WTC11 (cell line): ENCODE measurements around the gene VTI1B. TPM values are rescaled to one million over a fixed set of nuclear protein-coding genes. Genes with fewer than 3 reads are reported as not detected.
A peak's percentile ranks its signal among the peaks of the same experiment; 100 is the strongest.
"Not testable (repeated sequence)": the region's sequence is repeated elsewhere in the genome, so short reads cannot be mapped to it uniquely, and the experiment has no call there.

Source experiments
- ATAC-seq: fragments of 200-7000 bp; cut with Tn5 transposase; 2 replicates; pipeline ENCODE4 v1.10.0; 2021; ENCODE audit warnings: mild to moderate bottlenecking, moderate library complexity
- CTCF ChIA-PET: fragments of 300-600 bp; sonication (Branson Sonifier 250); formaldehyde crosslinking; loops from one replicate; lab custom pipeline; 2021; ENCODE audit warnings: antibody characterized with exemption; lab: Charles Lee
- POLR2A ChIA-PET: fragments of 350-600 bp; sonication (Branson Sonifier 250); formaldehyde crosslinking; loops from one replicate; lab custom pipeline; 2021; ENCODE audit warnings: antibody characterized with exemption; lab: Charles Lee
- DNase-seq: peaks from one replicate; pipeline ENCODE4 v3.0.0; 2021; ENCODE audit warnings: low spot score
- H3K27ac Mint-ChIP-seq: 2 replicates; pipeline ENCODE4 v1.8.0; 2021; ENCODE audit warnings: mixed read lengths
- H3K27me3 Mint-ChIP-seq: 2 replicates; pipeline ENCODE4 v1.8.0; 2021; ENCODE audit warnings: low read depth, mild to moderate bottlenecking, moderate library complexity, mixed read lengths
- H3K36me3 Mint-ChIP-seq: 2 replicates; pipeline ENCODE4 v1.8.0; 2021; ENCODE audit warnings: mixed read lengths
- H3K4me1 Mint-ChIP-seq: 2 replicates; pipeline ENCODE4 v1.8.0; 2022; ENCODE audit warnings: mixed read lengths
- H3K4me3 Mint-ChIP-seq: 2 replicates; pipeline ENCODE4 v1.8.0; 2021; ENCODE audit warnings: mild to moderate bottlenecking, moderate library complexity, mixed read lengths
- H3K9me3 Mint-ChIP-seq: 2 replicates; pipeline ENCODE4 v1.8.0; 2021; ENCODE audit warnings: mixed read lengths
- AR ChIP-seq: fragments of 250-450 bp; sonication (Bioruptor Pico); IDR thresholded peaks from 2 replicates; pipeline ENCODE4 v1.9.0; 2021; ENCODE audit warnings: mild to moderate bottlenecking
- CDX4 ChIP-seq: fragments of 250-450 bp; sonication (Bioruptor Pico); IDR thresholded peaks from 2 replicates; pipeline ENCODE4 v1.9.0; 2021; ENCODE audit warnings: moderate library complexity, mild to moderate bottlenecking, inconsistent platforms, borderline replicate concordance
- E2F1 ChIP-seq: sonication (generic); formaldehyde crosslinking; IDR thresholded peaks from 2 replicates; pipeline ENCODE4 v1.8.0; 2022; ENCODE audit warnings: mild to moderate bottlenecking, missing genetic modification reagents
- E2F4 ChIP-seq: sonication (generic); formaldehyde crosslinking; IDR thresholded peaks from 2 replicates; pipeline ENCODE4 v1.8.1; 2022; ENCODE audit warnings: low read depth, mild to moderate bottlenecking, moderate library complexity, missing genetic modification reagents, borderline replicate concordance
- ELF4 ChIP-seq: sonication (generic); formaldehyde crosslinking; IDR thresholded peaks from 2 replicates; pipeline ENCODE4 v1.8.1; 2022; ENCODE audit warnings: low read depth, mild to moderate bottlenecking, moderate library complexity, missing genetic modification reagents
- GABPB1 ChIP-seq: sonication (generic); formaldehyde crosslinking; IDR thresholded peaks from 2 replicates; pipeline ENCODE4 v1.8.1; 2023; ENCODE audit warnings: mild to moderate bottlenecking, missing genetic modification reagents
- HMGXB4 ChIP-seq: sonication (generic); formaldehyde crosslinking; IDR thresholded peaks from 2 replicates; pipeline ENCODE4 v1.8.1; 2023; ENCODE audit warnings: mild to moderate bottlenecking, moderate library complexity, missing genetic modification reagents
- IRF1 ChIP-seq: sonication (generic); formaldehyde crosslinking; IDR thresholded peaks from 2 replicates; pipeline ENCODE4 v1.8.0; 2023; ENCODE audit warnings: missing genetic modification reagents
- JAZF1 ChIP-seq: fragments of 250-450 bp; sonication (Bioruptor Pico); IDR thresholded peaks from 2 replicates; pipeline ENCODE4 v1.9.0; 2021; ENCODE audit warnings: moderate library complexity, mild to moderate bottlenecking, inconsistent platforms
- KAT7 ChIP-seq: sonication (generic); formaldehyde crosslinking; IDR thresholded peaks from 2 replicates; pipeline ENCODE4 v1.8.1; 2023; ENCODE audit warnings: missing genetic modification reagents, mild to moderate bottlenecking, borderline replicate concordance
- NR3C1 ChIP-seq: sonication (generic); formaldehyde crosslinking; conservative IDR thresholded peaks from 2 replicates; pipeline ENCODE4 v1.8.1; 2023; ENCODE audit warnings: low read depth, mild to moderate bottlenecking, missing genetic modification reagents
- SP1 ChIP-seq: sonication (generic); formaldehyde crosslinking; conservative IDR thresholded peaks from 2 replicates; pipeline ENCODE4 v1.8.1; 2022; ENCODE audit warnings: missing genetic modification reagents
- ZBTB43 ChIP-seq: sonication (generic); formaldehyde crosslinking; IDR thresholded peaks from 2 replicates; pipeline ENCODE4 v1.8.1; 2023; ENCODE audit warnings: mild to moderate bottlenecking, missing genetic modification reagents
- ZNF121 ChIP-seq: sonication (generic); formaldehyde crosslinking; IDR thresholded peaks from 2 replicates; pipeline ENCODE4 v1.8.0; 2023; ENCODE audit warnings: missing genetic modification reagents
- total RNA-seq: library from RNA; stranded (reverse); gene quantifications from 3 replicates; pipeline ENCODE4 v1.2.3, GENCODE V29; 2021
- TF ChIP-seq, protein P1 (sequence below): sonication (generic); formaldehyde crosslinking; IDR thresholded peaks from 2 replicates; pipeline ENCODE4 v1.8.1; 2022; ENCODE audit warnings: mild to moderate bottlenecking, moderate library complexity, missing genetic modification reagents
- TF ChIP-seq, protein P2 (sequence below): sonication (generic); formaldehyde crosslinking; IDR thresholded peaks from 2 replicates; pipeline ENCODE4 v1.8.1; 2022; ENCODE audit warnings: missing genetic modification reagents, borderline replicate concordance
- TF ChIP-seq, protein P3 (sequence below): sonication (generic); formaldehyde crosslinking; IDR thresholded peaks from 2 replicates; pipeline ENCODE4 v1.8.1; 2023; ENCODE audit warnings: mild to moderate bottlenecking, missing genetic modification reagents, borderline replicate concordance

Gene VTI1B
- total RNA-seq, 1 experiment from 2014 or later = 108 TPM

DNA sequence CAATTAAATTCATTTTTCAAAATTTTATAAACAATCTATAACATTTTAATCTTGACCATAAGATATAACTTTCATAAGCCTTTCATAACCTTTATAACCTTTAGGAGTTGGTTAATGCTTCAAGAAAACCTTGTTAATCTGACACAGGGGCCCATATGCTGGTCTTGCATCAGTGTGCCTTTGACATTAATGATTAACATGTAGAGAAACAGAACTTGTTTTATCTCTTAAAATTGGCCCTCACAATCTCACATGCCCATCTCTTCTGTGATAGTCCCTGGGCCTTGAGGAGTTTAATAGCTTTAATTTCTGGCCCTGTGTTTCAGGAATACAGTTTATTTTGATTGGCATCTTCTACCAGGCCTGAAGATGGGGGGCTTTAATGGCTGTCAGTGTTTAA lies 34.9 kb upstream of the VTI1B start:
- H3K36me3 Mint-ChIP-seq = peaks cover 26% of the 10 kb centered on the region
- H3K27ac Mint-ChIP-seq, POLR2A ChIA-PET, H3K4me1 Mint-ChIP-seq: not testable (repeated sequence)
- CTCF ChIA-PET = interaction anchor here (0.7 kb wide), 1 partner anchor 289 kb away, joined by 3 read pairs; no protein-coding TSS in a partner anchor
- TF ChIP-seq GABPB1 = peak; percentile 72
- TF ChIP-seq, all 79 proteins: peak for 1; not testable (repeated sequence) for 78
- not testable (repeated sequence) for ATAC-seq, H3K27me3 Mint-ChIP-seq, DNase-seq, H3K4me3 Mint-ChIP-seq
- H3K9me3 Mint-ChIP-seq = peaks cover 53% of the 10 kb centered on the region

- Mint-ChIP-seq H3K27ac (no peak overlapping the region), H3K4me3 (no peak overlapping the region), H3K36me3 (peaks cover 17% of the 10 kb centered on the region), H3K9me3 (peaks cover 24% of the 10 kb centered on the region), H3K27me3 (no peaks in the 10 kb centered on the region), H3K4me1 (0 out of 2 replicates have a peak, but pooled peaks cover 3% of the 10 kb centered on the region)
- no peak for DNase-seq
- ATAC-seq = no peak
- ChIA-PET CTCF (interaction anchor here (0.8 to 3.7 kb wide), 31 partner anchors 8 to 370 kb away, joined by 3 to 75 read pairs (median 6); partner anchors contain the start of genes ARG2, PIGH, RDH11 and VTI1B), POLR2A (interaction anchor here (0.6 to 1.9 kb wide), 5 partner anchors 10 to 178 kb away, joined by 3 to 20 read pairs (median 5); partner anchors contain the start of gene RDH11)
- TF ChIP-seq ZNF121 (CRISPR knock-in tag) (no peak), E2F4 (CRISPR knock-in tag) (no peak), ELF4 (CRISPR knock-in tag) (no peak), IRF1 (no peak), CDX4 (CRISPR knock-in tag) (no peak), HMGXB4 (CRISPR knock-in tag) (no peak), E2F1 (CRISPR knock-in tag) (no peak), ZBTB43 (CRISPR knock-in tag) (no peak), AR (no peak), JAZF1 (CRISPR knock-in tag) (no peak), SP1 (CRISPR knock-in tag) (no peak), KAT7 (CRISPR knock-in tag) (no peak), NR3C1 (CRISPR knock-in tag) (no peak)
- TF ChIP-seq, protein P1, sequence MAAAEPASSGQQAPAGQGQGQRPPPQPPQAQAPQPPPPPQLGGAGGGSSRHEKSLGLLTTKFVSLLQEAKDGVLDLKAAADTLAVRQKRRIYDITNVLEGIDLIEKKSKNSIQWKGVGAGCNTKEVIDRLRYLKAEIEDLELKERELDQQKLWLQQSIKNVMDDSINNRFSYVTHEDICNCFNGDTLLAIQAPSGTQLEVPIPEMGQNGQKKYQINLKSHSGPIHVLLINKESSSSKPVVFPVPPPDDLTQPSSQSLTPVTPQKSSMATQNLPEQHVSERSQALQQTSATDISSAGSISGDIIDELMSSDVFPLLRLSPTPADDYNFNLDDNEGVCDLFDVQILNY = no peak
- TF ChIP-seq, protein P2, sequence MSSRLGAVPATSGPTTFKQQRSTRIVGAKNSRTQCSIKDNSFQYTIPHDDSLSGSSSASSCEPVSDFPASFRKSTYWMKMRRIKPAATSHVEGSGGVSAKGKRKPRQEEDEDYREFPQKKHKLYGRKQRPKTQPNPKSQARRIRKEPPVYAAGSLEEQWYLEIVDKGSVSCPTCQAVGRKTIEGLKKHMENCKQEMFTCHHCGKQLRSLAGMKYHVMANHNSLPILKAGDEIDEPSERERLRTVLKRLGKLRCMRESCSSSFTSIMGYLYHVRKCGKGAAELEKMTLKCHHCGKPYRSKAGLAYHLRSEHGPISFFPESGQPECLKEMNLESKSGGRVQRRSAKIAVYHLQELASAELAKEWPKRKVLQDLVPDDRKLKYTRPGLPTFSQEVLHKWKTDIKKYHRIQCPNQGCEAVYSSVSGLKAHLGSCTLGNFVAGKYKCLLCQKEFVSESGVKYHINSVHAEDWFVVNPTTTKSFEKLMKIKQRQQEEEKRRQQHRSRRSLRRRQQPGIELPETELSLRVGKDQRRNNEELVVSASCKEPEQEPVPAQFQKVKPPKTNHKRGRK = no peak
- TF ChIP-seq, protein P3, sequence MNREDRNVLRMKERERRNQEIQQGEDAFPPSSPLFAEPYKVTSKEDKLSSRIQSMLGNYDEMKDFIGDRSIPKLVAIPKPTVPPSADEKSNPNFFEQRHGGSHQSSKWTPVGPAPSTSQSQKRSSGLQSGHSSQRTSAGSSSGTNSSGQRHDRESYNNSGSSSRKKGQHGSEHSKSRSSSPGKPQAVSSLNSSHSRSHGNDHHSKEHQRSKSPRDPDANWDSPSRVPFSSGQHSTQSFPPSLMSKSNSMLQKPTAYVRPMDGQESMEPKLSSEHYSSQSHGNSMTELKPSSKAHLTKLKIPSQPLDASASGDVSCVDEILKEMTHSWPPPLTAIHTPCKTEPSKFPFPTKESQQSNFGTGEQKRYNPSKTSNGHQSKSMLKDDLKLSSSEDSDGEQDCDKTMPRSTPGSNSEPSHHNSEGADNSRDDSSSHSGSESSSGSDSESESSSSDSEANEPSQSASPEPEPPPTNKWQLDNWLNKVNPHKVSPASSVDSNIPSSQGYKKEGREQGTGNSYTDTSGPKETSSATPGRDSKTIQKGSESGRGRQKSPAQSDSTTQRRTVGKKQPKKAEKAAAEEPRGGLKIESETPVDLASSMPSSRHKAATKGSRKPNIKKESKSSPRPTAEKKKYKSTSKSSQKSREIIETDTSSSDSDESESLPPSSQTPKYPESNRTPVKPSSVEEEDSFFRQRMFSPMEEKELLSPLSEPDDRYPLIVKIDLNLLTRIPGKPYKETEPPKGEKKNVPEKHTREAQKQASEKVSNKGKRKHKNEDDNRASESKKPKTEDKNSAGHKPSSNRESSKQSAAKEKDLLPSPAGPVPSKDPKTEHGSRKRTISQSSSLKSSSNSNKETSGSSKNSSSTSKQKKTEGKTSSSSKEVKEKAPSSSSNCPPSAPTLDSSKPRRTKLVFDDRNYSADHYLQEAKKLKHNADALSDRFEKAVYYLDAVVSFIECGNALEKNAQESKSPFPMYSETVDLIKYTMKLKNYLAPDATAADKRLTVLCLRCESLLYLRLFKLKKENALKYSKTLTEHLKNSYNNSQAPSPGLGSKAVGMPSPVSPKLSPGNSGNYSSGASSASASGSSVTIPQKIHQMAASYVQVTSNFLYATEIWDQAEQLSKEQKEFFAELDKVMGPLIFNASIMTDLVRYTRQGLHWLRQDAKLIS (CRISPR knock-in tag) = no peak
These were observed 30.8 kb upstream of the VTI1B start for GRCh38 chr14:67705211-67705610.
